Inflammatory macrophage treated with lipopolysaccharide for 4 hours (primary cell): Measurements from ENCODE around the gene PCSK5.
"Not testable (repeated sequence)": the region's sequence is repeated elsewhere in the genome, so short reads cannot be mapped to it uniquely, and the experiment has no call there.

Experiments used
- DNase-seq: peaks from one replicate; pipeline ENCODE4 v3.0.0-alpha.2; 2020

The PCSK5 gene

DNA sequence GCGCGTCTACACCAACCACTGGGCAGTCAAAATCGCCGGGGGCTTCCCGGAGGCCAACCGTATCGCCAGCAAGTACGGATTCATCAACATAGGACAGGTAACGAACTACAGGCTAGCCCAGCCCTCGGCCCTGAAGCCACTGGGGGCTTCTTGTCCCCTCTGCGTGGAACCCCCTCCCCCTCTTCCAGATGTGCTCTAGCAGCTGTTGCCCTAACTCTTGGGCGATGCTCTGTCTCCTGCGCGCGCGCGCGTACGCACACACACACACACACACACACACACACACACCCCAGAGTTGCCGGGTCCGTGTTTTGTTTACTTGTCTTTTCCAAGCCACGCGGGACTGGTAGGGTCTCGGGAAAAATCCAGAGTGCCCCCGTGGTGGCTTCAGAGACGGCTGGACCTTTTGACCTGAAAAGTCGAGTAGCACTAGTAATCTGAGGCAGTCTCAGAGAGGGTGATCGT, 836 bp downstream of the PCSK5 start:
- no peak for DNase-seq

- no peak for DNase-seq
These were observed 1.3 kb downstream of the PCSK5 start for GRCh38 chr9:75891771-75892215.

GRCh38 chr9:75892216-75892911, 1.9 kb downstream of the PCSK5 start:
- no peak for DNase-seq

DNA sequence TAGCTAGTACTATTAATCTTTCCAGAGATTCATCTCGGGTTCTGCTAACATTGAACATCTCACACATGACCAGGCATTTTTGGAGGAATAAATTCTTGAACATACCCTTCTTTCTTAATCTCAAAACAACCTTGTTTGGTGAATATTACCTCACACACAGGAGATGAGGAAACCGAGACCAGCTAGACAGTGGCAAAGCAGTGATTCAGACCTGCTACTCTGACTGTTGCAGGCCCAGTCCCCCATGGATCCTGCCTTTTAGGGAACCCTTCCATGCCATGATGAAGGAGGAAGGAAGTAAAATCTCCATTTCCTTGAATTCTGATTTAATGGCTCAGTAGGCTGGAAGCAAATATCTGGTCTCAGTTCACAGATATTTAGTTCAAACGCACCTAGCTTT, 2.6 kb downstream of the PCSK5 start:
- peak; percentile 71 for DNase-seq

- no peak for DNase-seq
These were observed 4.1 kb downstream of the PCSK5 start for GRCh38 chr9:75894566-75894965.

- DNase-seq, result no peak
These were observed 4.6 kb downstream of the PCSK5 start for GRCh38 chr9:75895112-75895511.

DNA sequence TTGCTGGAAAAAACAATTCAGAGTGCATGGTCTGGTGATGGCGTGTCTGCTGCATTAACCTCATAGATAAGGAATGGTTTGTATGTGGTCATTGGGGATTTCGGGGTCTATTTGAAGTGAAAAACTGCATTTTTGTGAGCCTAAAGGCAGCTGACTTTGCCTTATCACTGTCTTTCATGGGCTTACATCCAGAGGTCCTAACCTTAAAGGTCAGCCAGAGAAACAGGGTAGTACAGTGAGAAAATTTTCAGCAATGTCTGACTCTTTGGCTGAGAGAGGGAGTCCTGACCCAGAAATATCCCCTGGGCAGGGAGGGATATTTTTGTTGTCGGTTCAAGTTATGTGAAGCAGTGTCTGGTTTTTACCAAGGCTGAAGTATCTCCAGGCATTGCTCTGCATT, 5.7 kb downstream of the PCSK5 start:
- no peak for DNase-seq

DNA sequence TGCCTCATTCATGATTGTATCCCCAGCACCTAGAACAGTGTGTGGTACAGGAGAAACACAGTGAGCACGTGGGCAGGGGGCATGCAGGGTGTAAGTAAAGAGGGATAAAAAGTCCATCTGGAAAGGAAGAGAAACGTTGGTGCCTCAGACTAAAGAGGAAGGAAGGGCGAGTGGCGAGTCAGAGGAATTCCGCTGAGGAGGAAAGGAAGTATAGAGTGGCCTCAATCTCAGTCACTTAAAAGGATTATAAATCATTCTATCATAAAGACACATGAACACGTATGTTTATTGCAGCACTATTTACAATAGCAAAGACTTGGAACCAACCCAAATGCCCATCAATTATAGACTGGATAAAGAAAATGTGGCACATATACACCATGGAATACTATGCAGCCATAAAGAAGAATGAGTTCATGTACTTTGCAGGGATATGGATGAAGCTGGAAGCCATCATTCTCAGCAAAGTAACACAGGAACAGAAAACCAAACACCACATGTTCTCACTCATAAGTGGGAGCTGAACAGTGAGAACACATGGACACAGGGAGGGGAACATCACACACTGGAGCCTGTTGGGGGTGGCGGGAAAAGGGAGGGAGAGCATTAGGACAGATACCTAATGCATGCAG, 10.5 kb downstream of the PCSK5 start:
- DNase-seq, result not testable (repeated sequence)

DNA sequence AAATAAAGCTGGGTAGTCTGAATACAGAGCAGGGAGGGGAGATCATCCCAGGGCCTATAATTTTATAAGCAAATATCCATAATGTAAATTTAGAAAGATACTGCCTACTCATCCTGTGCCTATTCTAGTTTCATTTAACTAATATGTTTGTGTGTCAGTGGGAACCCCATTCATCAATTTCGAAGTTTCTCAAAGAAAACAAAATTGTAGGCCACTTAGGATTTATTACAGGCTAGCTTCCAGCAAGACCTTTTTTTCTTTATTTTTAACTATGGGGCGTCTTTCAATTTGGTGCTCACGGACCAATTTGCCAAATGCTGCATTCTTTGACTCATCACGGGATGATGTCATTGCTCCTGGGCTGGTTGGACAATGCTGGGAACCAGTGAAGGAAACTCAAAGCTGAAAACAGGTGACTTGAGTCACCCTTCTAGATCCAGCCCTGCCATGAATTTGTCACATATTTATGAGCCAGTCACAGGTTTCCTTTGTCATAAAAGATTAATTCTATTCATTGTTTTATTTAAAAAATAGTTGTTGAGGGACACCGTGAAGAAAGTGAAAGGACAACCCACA, 13.4 kb downstream of the PCSK5 start:
- DNase-seq, result no peak

- DNase-seq, result no peak
These were observed 13.9 kb downstream of the PCSK5 start for GRCh38 chr9:75904364-75904763.

GRCh38 chr9:75906531-75906930, 16.1 kb downstream of the PCSK5 start:
- DNase-seq, result no peak

- no peak for DNase-seq
These were observed 16.9 kb downstream of the PCSK5 start for GRCh38 chr9:75907329-75907728.

GRCh38 chr9:75907923-75908322, 17.4 kb downstream of the PCSK5 start:
- DNase-seq, result no peak

GRCh38 chr9:75909776-75910175, 19.3 kb downstream of the PCSK5 start:
- DNase-seq, result no peak

DNA sequence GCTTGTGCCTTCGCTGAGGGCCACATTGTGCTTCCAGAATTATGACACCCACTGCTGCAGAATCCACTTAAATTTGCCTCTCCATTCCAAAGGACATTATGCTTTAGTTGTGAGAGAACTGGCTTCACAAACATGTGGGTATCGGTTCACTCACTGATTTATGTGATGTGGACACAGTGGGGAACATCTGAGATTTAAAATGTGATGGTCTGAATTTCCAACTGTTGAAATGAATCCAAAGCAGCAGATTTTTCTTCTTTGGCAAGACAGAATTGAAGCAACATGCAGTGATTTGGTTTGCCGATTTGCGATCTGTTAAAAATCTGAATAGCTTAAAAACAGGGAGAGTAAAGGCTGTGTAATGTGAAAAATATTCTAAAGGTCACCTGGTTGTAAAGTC, 20.3 kb downstream of the PCSK5 start:
- no peak for DNase-seq

GRCh38 chr9:75911390-75911789, 20.9 kb downstream of the PCSK5 start:
- no peak for DNase-seq

DNA sequence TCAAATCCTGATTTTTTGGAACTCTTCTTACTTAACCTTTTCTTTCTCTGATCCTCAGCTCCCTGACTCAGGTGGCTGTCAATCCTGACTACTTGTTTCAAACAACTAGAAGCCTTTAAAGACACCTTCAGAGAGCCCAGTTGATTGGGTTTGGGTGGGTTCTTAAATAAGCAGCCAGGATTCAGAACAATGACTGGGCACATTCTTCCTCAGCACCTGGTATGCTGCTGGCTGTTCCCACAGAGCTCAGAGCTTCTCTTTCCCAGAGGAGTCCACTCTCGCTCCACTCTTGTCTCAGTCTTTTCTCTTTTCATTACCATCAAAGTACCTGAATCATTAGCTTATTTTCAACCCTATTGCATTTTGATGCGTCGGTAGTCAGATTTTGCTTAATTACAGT, 22.5 kb downstream of the PCSK5 start:
- DNase-seq, result no peak

- no peak for DNase-seq
These were observed 23.5 kb downstream of the PCSK5 start for GRCh38 chr9:75914002-75914401.

DNA sequence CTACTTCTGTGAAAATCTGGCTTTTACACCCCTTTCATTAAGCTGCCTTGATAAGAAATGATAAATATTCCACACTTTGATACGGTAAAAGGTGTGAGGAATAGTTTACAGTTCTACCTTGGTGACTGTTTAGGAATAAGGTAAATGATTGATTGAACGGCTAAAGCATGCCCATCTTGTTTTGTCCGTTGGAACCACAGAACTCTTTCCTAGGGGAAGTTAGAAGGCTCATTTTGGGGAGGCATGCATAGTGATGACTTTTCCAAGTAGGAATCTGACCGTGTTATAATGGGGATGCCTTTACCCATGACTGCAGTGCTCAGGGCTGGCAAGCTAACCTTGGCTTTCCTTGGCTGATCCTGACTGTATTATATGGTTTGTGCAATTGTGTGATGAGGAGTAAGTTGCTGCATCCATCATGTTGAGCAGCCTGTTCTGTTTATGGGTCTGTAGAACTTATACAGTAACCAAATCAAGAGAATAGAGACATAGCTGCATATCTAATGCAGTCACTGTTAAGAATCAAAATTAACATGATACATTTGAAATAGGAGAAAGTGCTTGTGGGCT, 24.5 kb downstream of the PCSK5 start:
- DNase-seq, result no peak

GRCh38 chr9:75918154-75918553, 27.7 kb downstream of the PCSK5 start:
- no peak for DNase-seq

DNA sequence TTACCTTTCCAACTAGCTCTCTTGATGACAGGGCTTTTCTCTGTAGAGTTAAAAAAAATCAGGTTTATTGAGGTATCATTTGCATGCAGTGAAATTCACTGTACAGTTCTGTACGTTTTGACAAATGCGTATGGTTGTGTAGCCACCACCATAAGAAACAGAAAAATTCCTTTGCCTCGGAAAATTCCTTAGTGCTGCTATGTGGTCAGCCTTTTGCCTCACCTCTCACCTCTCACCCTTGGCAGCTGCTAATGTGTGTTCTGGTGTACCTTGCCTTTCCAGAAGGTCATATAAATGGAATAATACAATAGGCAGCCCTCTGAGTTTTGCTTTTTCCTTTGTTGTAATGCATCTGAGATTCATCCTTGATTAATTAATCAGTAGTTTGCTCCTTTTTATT, 28.4 kb downstream of the PCSK5 start:
- DNase-seq, result no peak

DNA sequence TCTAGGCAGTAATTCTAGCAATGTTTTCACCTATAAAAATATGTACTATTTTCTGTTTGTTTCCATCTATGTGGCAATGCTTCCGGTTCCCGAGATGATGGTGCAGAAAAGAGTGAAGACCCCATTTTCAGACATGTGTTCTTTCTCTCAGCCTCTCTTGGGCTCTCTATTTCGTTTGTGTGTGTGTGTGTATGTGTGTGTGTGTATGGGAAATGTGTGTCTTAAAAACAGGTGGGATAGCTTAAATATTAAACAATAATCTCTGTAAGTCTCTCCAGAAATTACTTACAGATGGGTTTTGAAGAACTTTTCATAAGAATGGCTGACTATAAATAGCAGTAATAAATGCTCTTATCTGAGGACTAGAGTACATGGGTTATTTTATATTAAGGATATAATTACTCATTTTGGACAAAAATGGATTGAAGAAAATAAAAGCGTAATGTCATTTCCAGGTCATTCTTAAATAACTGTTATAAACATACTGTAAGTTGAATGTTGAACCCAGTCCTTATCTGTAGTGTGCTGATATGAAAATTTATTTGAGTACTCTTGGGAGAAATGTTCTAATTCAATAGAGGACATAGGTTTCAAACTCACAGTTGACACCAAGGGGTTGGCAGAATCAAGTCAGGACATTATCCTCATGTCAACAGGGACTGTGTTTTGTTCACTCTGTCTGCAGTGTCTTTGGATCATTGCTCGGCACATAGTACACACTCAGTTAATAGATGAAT, 31.1 kb downstream of the PCSK5 start:
- no peak for DNase-seq

GRCh38 chr9:75926385-75926784, 35.9 kb downstream of the PCSK5 start:
- DNase-seq, result no peak
